ENCODE data around the gene PAFAH2.

The PAFAH2 gene

DNA sequence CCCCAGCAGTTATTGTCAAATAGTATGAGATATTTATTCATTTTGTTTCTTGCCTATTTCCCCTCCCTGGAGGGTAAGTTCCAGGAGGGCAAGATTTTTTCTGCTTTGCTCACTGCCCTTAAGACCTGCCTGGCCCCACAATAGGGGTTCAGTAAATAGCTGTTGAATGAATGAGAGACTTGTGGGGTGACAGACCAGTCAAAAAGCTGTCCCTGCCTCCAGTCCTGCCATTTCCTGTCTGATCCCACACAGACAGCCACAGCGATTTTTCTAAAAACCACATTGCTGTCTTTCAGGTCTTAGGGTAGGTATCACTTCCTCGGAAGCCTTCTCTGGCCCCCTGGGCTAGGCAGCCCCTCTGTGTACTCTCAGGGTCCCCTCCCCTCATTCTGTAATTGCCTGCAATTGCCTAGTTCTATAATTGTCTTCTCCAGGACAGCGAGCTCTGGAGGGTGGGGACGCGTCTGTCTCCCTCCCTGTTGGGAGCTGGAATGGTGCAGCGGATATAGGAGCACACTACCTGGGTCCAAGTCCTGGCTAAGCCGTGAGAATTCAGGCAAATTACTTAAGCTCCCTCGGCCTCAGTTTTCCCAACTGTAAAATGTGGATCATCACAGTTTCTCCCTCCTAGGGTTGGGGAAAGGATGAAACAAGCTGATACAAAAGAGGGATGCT, 21.9 kb upstream of the PAFAH2 start:
- no peak overlapping the region for H3K4me3 ChIP-seq (ENCODE audit: low read depth, low read length)
- DNase-seq (ENCODE audit: low read depth): no peak
- TF ChIP-seq CTCF (IDR thresholded peaks at IDR 0.05; ENCODE audit: control insufficient read depth, extremely low read depth, insufficient read depth): no peak

DNA sequence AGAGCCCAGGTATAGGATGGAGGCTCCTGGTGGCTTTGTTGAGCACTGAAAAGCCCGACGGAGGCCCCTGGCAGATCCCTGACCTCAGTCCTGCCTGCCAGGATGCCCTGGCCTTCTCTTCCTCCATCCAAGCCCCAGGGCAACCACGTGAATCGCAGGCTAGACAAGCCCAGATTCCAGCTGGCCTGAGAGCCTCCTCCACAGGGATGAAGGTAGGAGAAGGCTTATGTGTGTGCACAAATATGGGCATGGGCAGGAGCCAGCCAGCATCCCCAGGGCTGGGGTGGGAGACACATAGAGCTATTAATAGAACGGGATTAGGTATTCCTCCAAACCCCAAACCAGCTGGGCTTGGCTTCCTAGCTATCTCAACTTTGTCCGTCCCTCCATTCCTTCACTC, 19.7 kb upstream of the PAFAH2 start:
- DNase-seq (ENCODE audit: low read depth): no peak
- H3K4me3 ChIP-seq (ENCODE audit: low read depth, low read length): no peak overlapping the region
- no peak for TF ChIP-seq CTCF (IDR thresholded peaks at IDR 0.05; ENCODE audit: control insufficient read depth, extremely low read depth, insufficient read depth)

DNA sequence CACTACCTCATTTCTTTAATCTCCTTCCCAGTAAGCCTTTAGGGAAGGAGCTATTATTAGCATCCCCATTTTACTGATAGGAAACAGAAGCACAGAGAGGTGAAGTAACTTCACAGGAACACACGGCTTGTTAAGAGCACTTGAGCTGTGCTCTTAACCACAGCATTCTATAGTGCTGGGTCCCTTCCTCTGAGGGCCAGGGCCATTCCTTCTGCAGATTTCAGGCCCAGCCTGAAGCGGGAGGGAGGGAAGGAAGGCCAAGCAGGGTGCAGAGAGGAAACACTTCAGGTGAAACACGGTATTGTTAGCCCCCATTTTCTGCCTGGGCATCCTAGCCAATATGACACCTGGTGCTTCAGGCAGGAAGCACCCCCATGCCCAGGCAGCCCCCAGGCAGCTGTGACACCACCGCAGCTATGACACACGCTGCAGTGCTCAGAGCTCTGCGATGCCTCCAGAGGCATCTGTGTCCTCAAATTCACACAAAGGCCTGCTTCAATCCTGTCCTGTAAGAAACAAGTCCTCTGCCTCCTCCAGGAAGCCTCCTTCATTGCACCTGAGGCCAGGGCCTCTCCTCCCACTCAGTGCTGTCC, 19.2 kb upstream of the PAFAH2 start:
- TF ChIP-seq CTCF (IDR thresholded peaks at IDR 0.05; ENCODE audit: control insufficient read depth, extremely low read depth, insufficient read depth): no peak
- DNase-seq (ENCODE audit: low read depth): no peak
- no peak overlapping the region for H3K4me3 ChIP-seq (ENCODE audit: low read depth, low read length)

GRCh38 chr1:26016258-26016952, 18.5 kb upstream of the PAFAH2 start:
- no peak for TF ChIP-seq CTCF (IDR thresholded peaks at IDR 0.05; ENCODE audit: control insufficient read depth, extremely low read depth, insufficient read depth)
- H3K4me3 ChIP-seq (ENCODE audit: low read depth, low read length): no peak overlapping the region
- no peak for DNase-seq (ENCODE audit: low read depth)

DNA sequence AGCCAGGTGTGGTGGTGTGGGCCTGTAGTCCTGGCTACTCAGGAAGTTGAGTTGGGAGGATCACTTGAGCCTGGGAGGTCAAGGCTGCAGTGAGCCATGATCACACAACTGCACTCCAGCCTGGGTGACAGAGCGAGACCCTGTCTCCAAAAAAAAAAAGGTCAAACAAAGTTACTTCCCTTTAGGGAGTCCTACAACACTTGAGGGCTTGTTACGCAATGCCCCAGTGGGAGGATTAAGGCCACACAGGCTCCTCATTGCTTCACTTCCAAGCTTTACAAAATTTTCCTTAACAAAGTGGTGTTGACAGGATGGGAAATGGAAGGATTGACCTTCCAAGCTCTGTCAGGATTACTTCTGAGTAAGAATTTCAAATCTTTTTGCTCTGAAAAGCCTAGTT, 17.5 kb upstream of the PAFAH2 start:
- H3K4me3 ChIP-seq (ENCODE audit: low read depth, low read length): no peak overlapping the region
- no peak for DNase-seq (ENCODE audit: low read depth)
- TF ChIP-seq CTCF (IDR thresholded peaks at IDR 0.05; ENCODE audit: control insufficient read depth, extremely low read depth, insufficient read depth): no peak

- no peak for DNase-seq (ENCODE audit: low read depth)
- no peak overlapping the region for H3K4me3 ChIP-seq (ENCODE audit: low read depth, low read length)
- no peak for TF ChIP-seq CTCF (IDR thresholded peaks at IDR 0.05; ENCODE audit: control insufficient read depth, extremely low read depth, insufficient read depth)
Observed at GRCh38 chr1:26014179-26014578, 16.3 kb upstream of the PAFAH2 start.
